Measurements from ENCODE around the gene SMOC1.

The SMOC1 gene

DNA sequence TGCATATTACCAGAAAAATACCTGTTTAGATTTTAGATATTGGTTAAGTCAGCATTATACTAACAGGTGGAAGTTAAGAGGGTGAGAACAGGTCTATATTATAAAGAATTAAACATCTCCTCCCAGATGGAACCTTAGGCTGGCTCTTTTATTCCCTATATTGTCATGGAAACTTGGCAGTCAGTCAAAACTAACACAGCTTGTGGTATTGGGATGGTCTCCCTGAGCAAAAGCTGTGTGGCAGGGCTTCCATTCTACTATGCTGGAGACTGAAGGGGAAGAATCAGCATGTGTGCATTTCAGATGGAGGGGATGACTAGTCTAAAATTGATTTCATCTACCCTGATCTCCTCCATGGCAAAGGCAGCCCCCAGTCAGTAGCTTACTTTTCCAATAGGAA is 66.7 kb downstream of the SMOC1 start:
- no peak for DNase-seq

DNA sequence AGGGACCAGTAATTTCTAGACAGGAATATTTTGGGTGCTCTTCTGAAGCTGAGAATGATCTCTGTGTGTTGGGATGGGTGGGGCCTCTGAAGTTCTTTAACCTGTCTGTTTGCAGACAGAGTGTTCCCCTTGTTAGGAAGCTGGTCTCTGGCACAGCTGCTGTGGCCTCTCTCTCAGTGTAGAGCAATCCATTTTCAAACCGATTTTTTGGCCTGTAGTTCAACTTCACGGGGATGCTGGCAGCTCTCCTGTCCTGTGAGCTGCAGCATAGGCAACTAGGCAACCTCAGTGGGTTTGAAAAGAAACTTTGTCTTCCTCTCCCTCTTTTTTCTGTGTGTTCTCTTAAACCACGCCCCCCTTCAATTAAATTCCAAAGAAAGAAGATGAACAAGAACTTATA is 69.1 kb downstream of the SMOC1 start:
- DNase-seq, result no peak

- DNase-seq, result no peak
Measured at GRCh38 chr14:69951263-69951662, 72.0 kb downstream of the SMOC1 start.

- no peak for DNase-seq
Measured at GRCh38 chr14:69951935-69952334, 72.7 kb downstream of the SMOC1 start.

GRCh38 chr14:69953266-69953915 is 74.2 kb downstream of the SMOC1 start:
- no peak for DNase-seq

DNA sequence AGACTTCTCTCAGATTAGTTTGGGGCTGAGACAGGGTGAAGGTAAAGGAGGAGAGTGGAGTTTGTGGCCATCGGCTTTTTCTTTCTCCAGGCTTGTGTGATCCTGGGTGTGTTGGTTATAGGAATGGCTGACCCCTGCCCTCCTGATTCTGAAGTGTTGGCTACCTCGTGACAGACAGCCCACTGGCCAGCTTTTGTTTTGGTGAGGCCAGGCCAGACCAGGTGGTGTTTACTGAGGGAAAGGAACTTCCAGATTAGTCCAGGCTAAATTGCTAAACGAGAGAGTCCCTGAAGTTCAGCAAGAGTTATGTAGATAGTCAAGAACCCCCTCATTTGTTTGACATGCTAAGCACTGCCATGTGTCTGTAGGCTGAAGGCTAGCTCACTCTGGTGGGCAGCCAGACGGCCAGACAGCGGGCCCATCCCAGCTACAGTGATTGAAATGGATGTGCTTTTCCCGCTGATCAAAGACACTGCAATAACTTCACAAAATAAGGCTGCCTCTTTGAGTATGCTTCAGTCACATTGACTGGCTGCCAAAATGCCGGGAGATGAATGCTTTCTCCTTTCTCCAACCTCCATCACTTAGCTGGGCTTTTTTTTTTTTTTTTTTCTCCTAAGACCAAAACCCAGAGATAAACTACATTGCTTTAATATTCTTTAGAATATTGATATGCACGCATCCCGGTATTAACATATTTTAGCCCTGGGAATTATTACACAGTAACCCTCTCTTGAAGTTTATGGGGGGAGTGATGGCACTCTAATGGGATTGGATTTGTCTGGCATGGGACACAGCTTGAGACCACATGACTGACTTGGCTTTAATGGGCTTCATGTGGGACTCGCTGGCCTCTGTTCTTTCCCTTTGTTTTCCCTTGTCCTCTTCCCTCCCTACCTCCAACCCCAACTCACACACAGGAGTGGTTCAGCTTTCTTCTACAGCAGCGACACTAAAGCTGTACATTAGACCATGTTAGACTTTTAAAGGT is 76.9 kb downstream of the SMOC1 start:
- no peak for DNase-seq

DNA sequence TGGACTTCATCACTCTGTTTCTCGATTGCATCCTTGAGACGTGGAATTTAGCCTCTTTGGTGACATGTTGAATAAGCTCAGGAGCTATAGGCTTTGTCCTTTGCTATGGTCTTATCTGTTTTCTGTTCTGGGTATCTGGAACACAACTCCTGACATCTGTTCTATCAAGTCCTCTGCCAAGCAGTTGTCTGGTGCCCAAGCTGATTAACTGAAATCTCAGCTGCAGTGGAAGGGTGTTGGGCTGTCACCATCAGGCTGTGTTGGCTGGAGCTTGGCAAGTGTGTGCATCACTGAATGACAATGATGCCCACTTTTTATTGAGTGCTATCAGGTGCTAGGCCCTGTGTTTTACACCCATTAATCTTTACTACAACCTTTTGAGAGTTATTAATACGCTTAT is 77.8 kb downstream of the SMOC1 start:
- no peak for DNase-seq

GRCh38 chr14:69957986-69958385 is 78.8 kb downstream of the SMOC1 start:
- no peak for DNase-seq

DNA sequence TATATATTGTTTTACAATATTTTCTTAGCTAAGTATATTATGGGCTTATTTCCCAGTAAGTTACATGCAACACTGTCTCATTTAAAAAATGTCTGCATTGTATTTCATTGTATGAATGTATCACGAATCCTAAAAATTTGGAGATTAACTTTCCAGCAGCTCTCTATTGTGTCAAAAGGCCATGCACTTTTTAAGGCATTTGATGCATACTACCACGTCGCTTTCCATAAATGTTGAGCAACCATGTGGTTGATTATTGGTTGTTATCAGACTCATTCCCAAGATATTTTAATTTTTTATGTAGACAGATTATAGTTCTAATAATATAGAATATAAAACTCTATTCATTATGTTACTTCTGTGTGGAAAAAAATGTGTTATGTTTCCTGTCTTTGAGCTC is 79.9 kb downstream of the SMOC1 start:
- no peak for DNase-seq

GRCh38 chr14:69960296-69960695 is 81.1 kb downstream of the SMOC1 start:
- no peak for DNase-seq

DNA sequence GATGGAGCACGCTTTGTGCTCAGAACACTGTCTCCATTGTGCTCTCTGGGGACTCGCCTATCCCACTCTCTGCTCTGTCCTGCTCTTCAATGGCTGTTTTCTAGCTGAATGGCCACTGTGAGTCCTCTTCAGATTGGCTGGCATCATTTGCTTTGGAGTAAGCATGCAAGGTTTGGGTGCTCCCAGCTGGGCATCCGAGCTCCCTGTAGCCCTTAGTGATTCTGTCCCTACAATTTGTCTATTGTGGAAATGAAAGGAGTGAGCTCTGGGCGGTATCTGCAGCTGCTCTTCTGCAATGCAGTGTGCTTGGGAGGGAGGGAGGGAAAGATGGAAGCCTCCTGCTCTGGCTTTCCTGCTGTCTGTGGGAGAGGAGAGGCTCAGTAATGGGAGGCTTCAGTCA is 84.8 kb downstream of the SMOC1 start:
- DNase-seq, result no peak

DNA sequence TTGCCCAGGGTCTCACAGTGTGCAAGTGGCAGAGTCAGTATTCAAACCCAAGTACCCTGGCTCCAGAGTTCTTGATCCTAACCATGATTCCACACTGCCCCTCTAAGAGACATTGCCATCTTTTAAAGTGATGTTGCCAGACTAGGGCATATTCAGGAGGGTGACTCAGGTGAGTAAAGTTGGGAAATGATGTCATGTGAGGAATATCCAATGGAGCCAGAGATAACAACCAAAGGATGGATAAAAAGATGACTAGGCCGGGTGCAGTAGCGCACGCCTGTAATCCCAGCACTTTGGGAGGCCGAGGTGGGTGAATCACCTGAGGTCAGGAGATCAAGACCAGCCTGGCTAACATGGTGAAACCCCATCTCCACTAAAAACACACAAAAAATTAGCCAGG is 85.6 kb downstream of the SMOC1 start:
- DNase-seq, result no peak

DNA sequence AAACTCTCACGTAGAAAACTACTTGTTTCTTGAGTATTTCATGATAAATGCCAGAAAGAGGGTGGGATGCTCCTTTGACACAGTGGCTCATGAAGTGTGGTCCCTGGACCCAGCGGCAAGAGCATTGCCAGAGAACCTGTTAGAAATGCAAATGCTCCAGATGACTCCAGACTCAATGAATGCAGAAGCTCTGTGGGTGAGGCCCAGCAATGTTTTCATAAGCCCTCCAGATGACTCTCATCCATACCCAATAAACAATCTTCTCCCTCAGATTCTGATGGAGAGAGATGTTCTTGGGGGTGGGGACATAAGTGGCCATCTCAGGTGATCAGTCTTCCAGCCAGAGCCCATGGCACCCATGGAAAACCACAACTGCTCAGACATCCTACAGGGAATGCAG is 88.9 kb downstream of the SMOC1 start:
- DNase-seq, result no peak

DNA sequence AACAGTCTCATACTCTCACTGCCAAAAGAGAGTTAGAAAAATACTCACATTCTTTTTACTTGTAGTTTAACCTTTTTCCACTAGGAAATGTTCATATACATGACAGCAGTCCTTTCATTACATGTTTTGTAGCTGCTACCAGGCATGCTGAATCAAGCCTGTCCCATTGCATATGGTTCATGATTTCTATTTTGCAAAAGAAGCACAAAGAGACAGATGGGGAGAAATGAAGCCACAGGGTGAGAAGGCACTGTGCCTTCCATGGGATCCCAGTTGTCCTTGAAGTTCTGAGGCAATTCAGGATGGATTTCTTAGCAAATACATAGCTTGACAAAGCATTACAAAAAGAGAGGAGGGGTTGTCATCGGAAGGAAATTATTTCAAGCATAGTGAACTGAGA is 89.5 kb downstream of the SMOC1 start:
- DNase-seq, result no peak

DNA sequence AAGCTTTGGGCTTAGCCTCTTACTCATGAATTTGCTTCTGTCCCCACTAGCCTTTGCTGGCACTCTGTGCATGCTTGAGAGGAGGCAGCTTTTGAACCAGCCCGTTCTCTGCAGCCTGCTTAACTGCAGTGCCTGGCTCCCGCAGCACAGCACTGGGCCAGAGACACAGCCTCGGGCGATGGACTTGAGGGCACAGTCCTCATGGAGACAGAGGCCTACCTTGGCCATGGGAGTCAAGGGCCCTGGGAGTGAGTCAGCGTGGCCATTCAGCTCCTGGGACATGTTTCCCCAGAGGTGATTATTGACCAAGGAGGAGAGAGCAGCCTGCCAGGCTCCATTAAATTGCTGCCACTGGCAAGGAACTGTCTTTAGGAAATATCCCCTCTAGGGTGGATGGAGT is 93.5 kb downstream of the SMOC1 start:
- no peak for DNase-seq

DNA sequence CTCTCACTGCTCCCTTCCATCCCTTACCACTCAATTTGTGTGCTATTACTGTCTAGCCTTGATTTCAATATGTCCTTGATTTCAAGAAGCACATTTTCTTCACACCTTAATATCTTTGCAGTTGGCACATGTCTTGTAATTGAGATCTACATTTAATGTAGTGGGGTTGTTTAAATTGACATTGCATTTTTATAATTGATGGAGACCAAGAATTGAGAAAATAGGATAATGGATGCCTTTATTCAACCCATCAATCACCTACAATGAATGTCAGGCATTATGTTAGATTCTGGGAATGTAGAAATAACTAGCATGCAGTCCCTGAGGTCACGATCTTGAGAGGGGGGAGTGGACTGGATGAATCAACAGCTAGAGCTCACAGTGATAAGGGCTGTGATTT is 94.6 kb downstream of the SMOC1 start:
- no peak for DNase-seq

- DNase-seq, result no peak
Measured at GRCh38 chr14:69979882-69980281, 100.7 kb downstream of the SMOC1 start.

DNA sequence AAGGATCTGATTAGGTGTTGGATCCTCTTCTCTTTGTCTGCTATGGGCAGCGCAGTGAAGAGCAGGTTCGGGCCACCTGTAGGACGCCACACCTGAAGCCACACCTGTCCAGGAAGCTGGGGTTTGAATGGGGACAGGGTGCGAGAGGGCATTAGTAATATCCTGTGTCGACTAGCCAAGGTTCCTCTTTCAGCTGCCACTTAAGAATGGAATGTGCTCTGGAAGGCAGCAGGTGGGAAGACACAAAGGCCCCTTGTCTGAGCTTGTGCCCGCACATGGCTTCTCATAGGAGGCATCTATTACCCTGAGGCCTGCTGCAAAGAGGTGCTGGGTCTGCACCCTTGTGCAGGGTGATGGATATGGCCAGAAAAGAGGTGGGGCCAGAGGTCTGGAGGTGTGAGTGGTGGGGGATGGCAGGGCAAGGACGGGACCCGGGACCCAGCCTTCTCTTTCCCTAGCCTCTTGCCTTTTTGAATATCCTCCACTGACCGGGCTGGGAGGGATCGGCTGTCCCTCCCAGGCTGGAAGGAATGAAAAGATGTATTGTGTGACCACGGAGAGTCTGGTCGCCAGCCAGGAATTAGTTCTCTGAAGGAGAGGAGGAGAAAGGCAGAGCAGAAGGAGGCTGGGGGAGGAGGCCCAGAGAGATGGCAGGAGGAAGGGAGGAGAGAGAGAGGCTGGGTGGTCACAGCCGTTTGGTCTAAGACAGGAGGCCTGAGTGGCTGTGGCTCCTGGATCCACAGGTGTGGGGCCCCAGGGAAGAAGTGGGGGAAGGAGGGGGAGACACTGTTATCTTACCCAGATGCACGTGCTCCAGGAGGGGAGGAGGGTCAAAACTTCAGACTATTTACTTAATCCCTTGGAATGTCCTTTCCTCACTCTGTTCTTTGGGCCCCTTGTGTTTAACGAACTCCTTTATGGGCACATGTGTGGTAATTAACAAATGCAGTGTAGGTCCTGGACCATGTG is 101.5 kb downstream of the SMOC1 start:
- no peak for DNase-seq

DNA sequence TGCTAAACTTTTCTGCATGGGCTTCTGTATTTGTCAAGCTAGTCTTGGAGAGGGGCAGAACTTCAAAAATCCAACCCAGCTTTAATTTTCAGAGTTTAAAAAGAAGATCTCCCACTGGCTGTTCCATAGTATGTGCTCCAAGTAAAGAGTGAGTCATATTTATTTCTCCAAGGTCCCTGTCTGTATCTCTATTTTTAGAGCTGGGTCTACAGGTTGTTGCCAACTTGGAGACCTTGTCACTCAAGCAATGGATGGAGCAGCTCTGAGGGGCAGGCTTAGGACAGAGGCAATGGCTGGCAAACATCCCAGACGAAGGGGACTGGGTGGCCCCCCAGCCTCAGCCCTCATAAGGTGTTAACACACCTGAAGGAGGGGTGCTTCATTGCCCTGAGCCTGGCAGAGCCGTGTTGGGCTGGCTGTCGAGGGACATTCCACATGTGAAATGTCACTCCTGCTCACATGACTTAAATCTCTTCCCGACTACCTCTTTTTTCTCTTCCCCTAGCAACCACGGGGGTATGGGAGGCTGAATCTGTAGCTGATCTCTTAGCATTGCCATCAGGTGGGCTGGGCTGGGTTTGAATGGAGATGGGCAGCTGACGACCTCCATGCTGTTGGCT is 103.1 kb downstream of the SMOC1 start:
- DNase-seq, result no peak

DNA sequence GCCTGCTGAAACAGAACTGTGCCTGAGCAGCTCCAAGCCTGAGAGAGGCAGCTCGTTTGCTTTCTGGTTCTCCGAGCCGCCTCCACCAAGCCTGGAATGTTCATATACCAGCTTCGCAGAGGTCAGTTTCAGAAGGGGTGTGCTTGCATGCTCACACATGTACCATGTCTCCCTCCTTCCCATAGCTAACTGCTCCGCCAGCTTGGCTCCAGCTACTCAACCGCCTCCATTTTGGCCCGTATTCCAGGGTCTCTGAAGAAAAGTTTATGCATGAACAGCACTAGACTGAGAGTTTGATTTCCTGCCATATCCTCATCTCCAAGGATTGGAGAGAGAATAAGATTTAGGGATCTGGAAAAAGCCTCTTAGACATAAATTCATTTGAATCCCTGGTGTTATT is 103.7 kb downstream of the SMOC1 start:
- DNase-seq, result no peak

DNA sequence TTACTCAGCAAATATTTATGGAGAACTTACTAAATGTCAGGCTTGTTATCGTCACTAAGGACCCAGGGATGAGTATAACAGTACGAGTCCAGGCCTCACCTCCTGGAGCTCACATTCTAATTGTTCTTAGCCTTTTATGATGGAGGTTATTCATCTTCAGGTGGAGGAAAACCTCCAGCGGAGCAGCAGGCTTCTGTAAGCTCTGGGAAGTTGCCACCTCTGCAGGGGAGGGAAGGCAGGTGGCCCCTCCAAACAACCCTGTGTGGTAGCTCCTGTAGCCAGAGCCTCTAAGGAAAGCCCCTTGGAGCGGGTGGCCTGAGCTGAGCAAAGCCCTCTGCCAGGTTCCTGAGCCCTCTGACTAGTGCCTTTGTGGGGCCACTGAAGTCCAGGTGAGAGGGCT is 104.1 kb downstream of the SMOC1 start:
- no peak for DNase-seq

DNA sequence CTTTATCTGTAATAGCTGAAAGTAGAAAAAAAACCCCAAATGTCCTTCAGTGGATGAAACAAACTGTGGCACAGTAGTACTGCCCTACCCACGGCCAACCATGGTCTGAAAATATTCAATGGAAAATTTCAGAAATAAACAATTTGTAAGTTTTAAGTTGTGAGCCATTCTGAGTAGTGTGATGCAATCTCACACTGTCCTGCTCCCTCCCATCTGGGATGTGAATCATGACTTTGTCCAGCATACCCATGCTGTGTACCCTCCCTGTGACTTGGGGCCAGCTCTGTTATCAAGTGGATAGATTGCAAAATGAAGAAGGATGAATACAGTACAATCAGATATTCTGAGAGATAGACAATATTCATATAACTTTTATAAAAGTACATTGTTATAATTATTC is 106.2 kb downstream of the SMOC1 start:
- DNase-seq, result no peak

GRCh38 chr14:69986336-69986735 is 107.1 kb downstream of the SMOC1 start:
- DNase-seq, result no peak
